ENCODE data around the gene APBB2.
"Not testable (repeated sequence)": the region's sequence is repeated elsewhere in the genome, so short reads cannot be mapped to it uniquely, and the experiment has no call there.

APBB2 gene

DNA sequence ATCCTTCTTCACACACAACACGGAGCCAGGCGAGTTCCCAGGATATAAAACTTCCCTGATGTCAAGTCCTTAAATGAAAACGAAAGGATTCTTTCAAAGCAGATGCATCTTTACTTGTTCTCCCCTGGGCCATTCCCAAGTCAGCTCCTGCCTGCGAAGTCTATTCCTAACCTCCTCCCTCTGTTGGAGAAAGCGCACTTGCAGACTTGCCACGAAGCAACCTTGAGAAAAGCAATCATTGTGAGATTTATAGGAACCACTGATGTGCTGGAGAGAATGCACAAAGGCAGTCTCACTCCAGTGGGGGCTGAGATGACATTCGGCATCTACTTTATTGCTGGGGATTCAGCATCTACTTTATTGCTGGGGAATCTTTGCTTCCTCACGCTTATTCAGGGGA is 308.9 kb downstream of the APBB2 start:
- H3K9me3 ChIP-seq (ENCODE audit: insufficient read depth, low read length): no peaks in the 10 kb centered on the region
- no peaks in the 10 kb centered on the region for H3K36me3 ChIP-seq (ENCODE audit: insufficient read depth, insufficient read length, low read length)
- no peaks in the 10 kb centered on the region for H3K27me3 ChIP-seq (ENCODE audit: insufficient read depth, insufficient read length)
- no peak for DNase-seq (ENCODE audit: low read depth, low spot score)
- TF ChIP-seq YY1 (IDR thresholded peaks at IDR 0.05; ENCODE audit: insufficient read depth, insufficient read length) (no peak), SUZ12 (IDR thresholded peaks at IDR 0.05; ENCODE audit: extremely low read depth, insufficient read depth, insufficient read length) (no peak), ZNF274 (IDR thresholded peaks at IDR 0.05; ENCODE audit: low read depth, low read length) (no peak)
- no peak overlapping the region for H3K9ac ChIP-seq (ENCODE audit: insufficient read length, low read depth)
- peaks cover 8% of the 10 kb centered on the region for H3K4me1 ChIP-seq (ENCODE audit: insufficient read depth, insufficient read length)
- H3K4me3 ChIP-seq (ENCODE audit: insufficient read length, low read depth): no peak overlapping the region

DNA sequence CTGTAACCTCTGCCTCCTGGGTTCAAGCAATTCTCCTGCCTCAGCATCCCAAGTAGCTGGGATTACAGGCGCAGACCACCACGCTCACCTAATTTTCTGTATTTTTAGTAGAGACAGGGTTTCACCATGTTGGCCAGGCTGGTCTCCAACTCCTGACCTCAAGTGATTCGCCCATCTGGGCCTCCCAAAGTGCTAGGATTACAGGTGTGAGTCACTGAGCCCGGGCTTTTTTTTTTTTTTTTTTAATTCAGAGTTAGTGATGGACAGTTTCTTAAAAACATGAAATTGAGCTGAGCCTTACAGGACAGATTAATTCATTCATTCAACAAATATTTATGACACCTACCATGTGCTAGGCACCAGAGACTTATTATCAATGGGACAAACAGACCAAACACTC is 313.8 kb downstream of the APBB2 start:
- not testable (repeated sequence) for H3K27me3 ChIP-seq (ENCODE audit: insufficient read depth, insufficient read length); H3K4me3 ChIP-seq (ENCODE audit: insufficient read length, low read depth); H3K9me3 ChIP-seq (ENCODE audit: insufficient read depth, low read length); H3K4me1 ChIP-seq (ENCODE audit: insufficient read depth, insufficient read length); H3K36me3 ChIP-seq (ENCODE audit: insufficient read depth, insufficient read length, low read length); H3K9ac ChIP-seq (ENCODE audit: insufficient read length, low read depth); DNase-seq (ENCODE audit: low read depth, low spot score)

DNA sequence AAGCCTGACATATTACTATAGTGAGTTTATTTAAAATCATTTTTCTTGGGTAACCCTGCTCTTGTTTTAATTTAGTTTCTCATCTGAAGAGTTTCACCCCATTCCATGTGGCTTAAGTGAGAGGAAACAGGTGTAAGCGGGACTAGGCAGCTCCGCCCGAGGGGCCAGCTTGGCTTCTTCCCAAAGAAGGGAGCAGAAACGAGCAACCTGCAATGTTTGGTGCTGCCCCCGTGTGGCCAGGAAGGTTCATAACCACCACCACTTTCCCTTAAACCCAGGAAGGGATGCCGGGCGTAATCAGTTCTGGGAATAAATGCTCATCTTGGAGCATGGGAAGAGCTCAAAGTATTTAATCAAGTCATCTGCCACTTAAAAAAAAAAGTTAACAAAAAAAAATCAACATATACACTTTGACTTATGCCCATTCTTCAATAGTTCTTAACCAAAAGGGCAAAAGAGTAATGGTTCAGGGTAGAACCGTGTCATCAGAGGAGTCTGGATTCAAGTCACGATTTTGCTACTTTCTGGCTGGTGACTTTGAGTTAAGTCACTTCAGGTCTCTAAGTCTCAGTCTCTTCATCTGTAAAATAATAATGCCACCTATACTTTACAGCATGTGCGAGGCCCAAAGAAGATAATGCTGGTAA is 316.7 kb downstream of the APBB2 start:
- Histone ChIP-seq H3K27me3 (ENCODE audit: insufficient read depth, insufficient read length) (no peaks in the 10 kb centered on the region), H3K9me3 (ENCODE audit: insufficient read depth, low read length) (no peaks in the 10 kb centered on the region), H3K36me3 (ENCODE audit: insufficient read depth, insufficient read length, low read length) (peaks cover 5% of the 10 kb centered on the region), H3K4me1 (ENCODE audit: insufficient read depth, insufficient read length) (no peaks in the 10 kb centered on the region), H3K9ac (ENCODE audit: insufficient read length, low read depth) (no peak overlapping the region), H3K4me3 (ENCODE audit: insufficient read length, low read depth) (no peak overlapping the region)
- no peak for TF ChIP-seq SUZ12 (IDR thresholded peaks at IDR 0.05; ENCODE audit: extremely low read depth, insufficient read depth, insufficient read length)
- no peak for TF ChIP-seq YY1 (IDR thresholded peaks at IDR 0.05; ENCODE audit: insufficient read depth, insufficient read length)
- TF ChIP-seq ZNF274 (IDR thresholded peaks at IDR 0.05; ENCODE audit: low read depth, low read length): no peak
- peak; percentile 50 for DNase-seq (ENCODE audit: low read depth, low spot score)

DNA sequence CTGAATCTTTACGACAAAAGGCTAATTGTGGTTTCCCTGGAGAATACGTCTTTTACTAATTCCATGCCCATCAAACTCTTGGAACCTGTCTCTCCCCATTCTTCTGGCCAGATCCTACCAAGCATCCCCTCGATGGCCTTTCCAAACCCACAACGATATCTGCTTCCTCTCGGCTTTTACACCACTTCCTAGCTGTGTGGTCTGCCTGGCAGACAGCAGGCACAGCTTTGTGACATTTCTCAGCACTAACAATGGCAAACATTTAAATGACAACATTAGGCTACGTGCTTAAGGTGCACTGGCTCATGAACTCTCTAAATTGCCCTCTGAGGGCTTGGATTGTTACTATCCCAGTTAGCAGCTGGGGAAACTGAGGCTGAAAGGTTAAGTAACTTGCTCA is 323.6 kb downstream of the APBB2 start:
- TF ChIP-seq SUZ12 (IDR thresholded peaks at IDR 0.05; ENCODE audit: extremely low read depth, insufficient read depth, insufficient read length): no peak
- no peak for TF ChIP-seq YY1 (IDR thresholded peaks at IDR 0.05; ENCODE audit: insufficient read depth, insufficient read length)
- TF ChIP-seq ZNF274 (IDR thresholded peaks at IDR 0.05; ENCODE audit: low read depth, low read length): no peak
- Histone ChIP-seq H3K27me3 (ENCODE audit: insufficient read depth, insufficient read length) (no peaks in the 10 kb centered on the region), H3K4me1 (ENCODE audit: insufficient read depth, insufficient read length) (no peaks in the 10 kb centered on the region), H3K4me3 (ENCODE audit: insufficient read length, low read depth) (no peak overlapping the region), H3K9me3 (ENCODE audit: insufficient read depth, low read length) (no peaks in the 10 kb centered on the region), H3K36me3 (ENCODE audit: insufficient read depth, insufficient read length, low read length) (peaks cover 12% of the 10 kb centered on the region), H3K9ac (ENCODE audit: insufficient read length, low read depth) (no peak overlapping the region)
- no peak for DNase-seq (ENCODE audit: low read depth, low spot score)

DNA sequence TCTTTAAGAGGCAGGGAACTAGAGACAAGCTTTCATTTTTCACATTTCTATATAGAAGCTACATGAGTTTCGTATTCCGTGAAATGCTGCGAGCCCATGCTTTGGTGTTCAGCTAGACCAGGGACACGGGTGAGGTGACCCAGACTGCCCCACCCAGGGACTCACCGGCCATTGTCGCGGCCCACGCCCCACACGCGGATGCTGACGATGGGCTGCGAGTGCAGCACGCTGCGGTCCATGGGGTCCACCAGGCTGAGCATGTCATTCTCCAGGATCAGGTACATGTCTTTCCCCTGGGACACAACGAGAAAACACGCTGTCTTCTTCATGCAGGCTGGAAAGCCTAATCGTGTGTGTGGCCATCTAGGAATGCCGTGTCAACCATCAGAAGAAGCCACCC is 324.1 kb downstream of the APBB2 start:
- H3K9ac ChIP-seq (ENCODE audit: insufficient read length, low read depth): no peak overlapping the region
- no peaks in the 10 kb centered on the region for H3K27me3 ChIP-seq (ENCODE audit: insufficient read depth, insufficient read length)
- DNase-seq (ENCODE audit: low read depth, low spot score): no peak
- no peak for TF ChIP-seq YY1 (IDR thresholded peaks at IDR 0.05; ENCODE audit: insufficient read depth, insufficient read length)
- no peaks in the 10 kb centered on the region for H3K4me1 ChIP-seq (ENCODE audit: insufficient read depth, insufficient read length)
- H3K4me3 ChIP-seq (ENCODE audit: insufficient read length, low read depth): no peak overlapping the region
- peaks cover 12% of the 10 kb centered on the region for H3K36me3 ChIP-seq (ENCODE audit: insufficient read depth, insufficient read length, low read length)
- H3K9me3 ChIP-seq (ENCODE audit: insufficient read depth, low read length): no peaks in the 10 kb centered on the region

DNA sequence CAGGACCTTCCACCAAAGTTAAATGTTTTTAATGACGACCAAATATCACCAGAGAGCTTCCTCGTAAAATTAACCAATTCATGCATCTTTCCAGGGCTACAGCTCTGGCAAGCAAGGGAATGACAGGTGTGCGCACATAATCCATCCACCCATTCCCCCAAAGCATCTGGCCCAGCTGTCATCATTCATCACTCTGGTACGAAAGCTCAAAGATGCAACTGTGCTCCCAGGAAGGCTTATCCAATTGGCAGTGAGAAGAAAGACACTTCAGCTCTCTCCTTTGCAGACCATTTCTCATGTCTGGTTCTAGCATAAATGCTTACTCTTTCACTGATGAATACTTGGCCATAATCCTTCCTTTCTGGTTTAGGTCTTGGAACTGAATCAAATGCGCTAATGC is 325.4 kb downstream of the APBB2 start:
- Histone ChIP-seq H3K36me3 (ENCODE audit: insufficient read depth, insufficient read length, low read length) (peaks cover 12% of the 10 kb centered on the region), H3K4me3 (ENCODE audit: insufficient read length, low read depth) (no peak overlapping the region), H3K9me3 (ENCODE audit: insufficient read depth, low read length) (no peaks in the 10 kb centered on the region), H3K27me3 (ENCODE audit: insufficient read depth, insufficient read length) (no peaks in the 10 kb centered on the region), H3K9ac (ENCODE audit: insufficient read length, low read depth) (no peak overlapping the region), H3K4me1 (ENCODE audit: insufficient read depth, insufficient read length) (no peaks in the 10 kb centered on the region)
- no peak for TF ChIP-seq SUZ12 (IDR thresholded peaks at IDR 0.05; ENCODE audit: extremely low read depth, insufficient read depth, insufficient read length)
- no peak for TF ChIP-seq ZNF274 (IDR thresholded peaks at IDR 0.05; ENCODE audit: low read depth, low read length)
- TF ChIP-seq YY1 (IDR thresholded peaks at IDR 0.05; ENCODE audit: insufficient read depth, insufficient read length): no peak
- no peak for DNase-seq (ENCODE audit: low read depth, low spot score)

DNA sequence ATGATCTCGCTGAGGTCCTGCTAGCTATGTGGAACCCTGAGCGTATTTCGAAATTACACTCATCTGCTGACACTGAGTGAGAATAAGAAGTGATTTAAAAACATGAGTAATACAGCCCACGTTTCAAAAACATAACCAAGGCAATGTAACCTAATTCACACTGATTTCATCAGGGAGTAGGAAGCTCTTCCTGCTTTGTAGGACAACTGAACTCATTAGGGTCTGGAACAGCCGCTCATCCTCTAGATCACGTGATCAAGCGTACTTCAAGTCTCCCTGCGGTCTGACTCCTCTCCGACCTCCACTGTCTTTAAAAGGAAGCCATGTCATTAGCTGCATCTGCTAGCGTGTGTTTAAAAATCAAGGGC is 326.6 kb downstream of the APBB2 start:
- TF ChIP-seq ZNF274 (IDR thresholded peaks at IDR 0.05; ENCODE audit: low read depth, low read length) (no peak), SUZ12 (IDR thresholded peaks at IDR 0.05; ENCODE audit: extremely low read depth, insufficient read depth, insufficient read length) (no peak), YY1 (IDR thresholded peaks at IDR 0.05; ENCODE audit: insufficient read depth, insufficient read length) (no peak)
- H3K9ac ChIP-seq (ENCODE audit: insufficient read length, low read depth): no peak overlapping the region
- H3K27me3 ChIP-seq (ENCODE audit: insufficient read depth, insufficient read length): no peaks in the 10 kb centered on the region
- no peak for DNase-seq (ENCODE audit: low read depth, low spot score)
- H3K36me3 ChIP-seq (ENCODE audit: insufficient read depth, insufficient read length, low read length): peaks cover 8% of the 10 kb centered on the region
- H3K4me3 ChIP-seq (ENCODE audit: insufficient read length, low read depth): no peak overlapping the region
- no peaks in the 10 kb centered on the region for H3K9me3 ChIP-seq (ENCODE audit: insufficient read depth, low read length)
- H3K4me1 ChIP-seq (ENCODE audit: insufficient read depth, insufficient read length): no peaks in the 10 kb centered on the region
